SU-DHL-6 (cell line): ENCODE measurements around the gene PDE9A.

Experiments
- EZH2phosphoT487 ChIP-seq: fragments of 200-600 bp; sonication (generic), shearing (Covaris generic); conservative IDR thresholded peaks from 2 replicates; pipeline ENCODE4 v1.6.1; 2018; ENCODE audit warnings: mild to moderate bottlenecking, antibody characterized with exemption, low read length, moderate library complexity, mixed read lengths
- TF ChIP-seq, protein P1 (sequence below): fragments of 200-600 bp; sonication (generic); IDR thresholded peaks from one replicate; pipeline ENCODE4 v1.5.1; 2017; ENCODE audit warnings: antibody characterized with exemption, mild to moderate bottlenecking, low read length, moderate library complexity; ENCODE audit not compliant: insufficient read depth, poor library complexity, severe bottlenecking

DNA sequence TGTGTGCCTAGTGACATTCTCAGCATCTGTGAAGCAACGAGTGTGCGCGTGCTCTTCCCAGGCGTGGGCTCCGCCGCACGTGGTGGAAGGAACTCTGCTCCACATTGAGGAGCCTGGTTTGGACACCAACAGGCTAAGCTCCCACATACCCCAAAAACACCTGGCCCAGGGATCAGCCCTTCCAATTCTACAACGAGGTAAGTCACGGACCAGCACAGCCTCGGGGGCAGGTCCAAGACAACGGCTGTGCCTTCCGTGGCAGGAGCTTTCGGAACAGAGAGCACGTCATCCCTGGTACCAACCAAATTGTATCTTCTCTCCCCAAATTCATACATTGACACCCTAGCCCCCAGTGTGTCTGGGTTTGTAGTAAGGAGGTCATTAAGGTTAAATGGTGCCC, 27.2 kb upstream of the PDE9A start:
- TF ChIP-seq, protein P1, sequence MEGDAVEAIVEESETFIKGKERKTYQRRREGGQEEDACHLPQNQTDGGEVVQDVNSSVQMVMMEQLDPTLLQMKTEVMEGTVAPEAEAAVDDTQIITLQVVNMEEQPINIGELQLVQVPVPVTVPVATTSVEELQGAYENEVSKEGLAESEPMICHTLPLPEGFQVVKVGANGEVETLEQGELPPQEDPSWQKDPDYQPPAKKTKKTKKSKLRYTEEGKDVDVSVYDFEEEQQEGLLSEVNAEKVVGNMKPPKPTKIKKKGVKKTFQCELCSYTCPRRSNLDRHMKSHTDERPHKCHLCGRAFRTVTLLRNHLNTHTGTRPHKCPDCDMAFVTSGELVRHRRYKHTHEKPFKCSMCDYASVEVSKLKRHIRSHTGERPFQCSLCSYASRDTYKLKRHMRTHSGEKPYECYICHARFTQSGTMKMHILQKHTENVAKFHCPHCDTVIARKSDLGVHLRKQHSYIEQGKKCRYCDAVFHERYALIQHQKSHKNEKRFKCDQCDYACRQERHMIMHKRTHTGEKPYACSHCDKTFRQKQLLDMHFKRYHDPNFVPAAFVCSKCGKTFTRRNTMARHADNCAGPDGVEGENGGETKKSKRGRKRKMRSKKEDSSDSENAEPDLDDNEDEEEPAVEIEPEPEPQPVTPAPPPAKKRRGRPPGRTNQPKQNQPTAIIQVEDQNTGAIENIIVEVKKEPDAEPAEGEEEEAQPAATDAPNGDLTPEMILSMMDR = no peak
- no peak for TF ChIP-seq EZH2phosphoT487
